Ammon's horn (tissue), 1 donor: ENCODE measurements around the gene PKN3.

Experiments
- DNase-seq: peaks from one replicate; pipeline ENCODE4 v3.0.0-alpha.2; 2016; ENCODE audit warnings: low spot score

The PKN3 gene

GRCh38 chr9:128716581-128717254, 14.4 kb downstream of the PKN3 start:
- no peak for DNase-seq

DNA sequence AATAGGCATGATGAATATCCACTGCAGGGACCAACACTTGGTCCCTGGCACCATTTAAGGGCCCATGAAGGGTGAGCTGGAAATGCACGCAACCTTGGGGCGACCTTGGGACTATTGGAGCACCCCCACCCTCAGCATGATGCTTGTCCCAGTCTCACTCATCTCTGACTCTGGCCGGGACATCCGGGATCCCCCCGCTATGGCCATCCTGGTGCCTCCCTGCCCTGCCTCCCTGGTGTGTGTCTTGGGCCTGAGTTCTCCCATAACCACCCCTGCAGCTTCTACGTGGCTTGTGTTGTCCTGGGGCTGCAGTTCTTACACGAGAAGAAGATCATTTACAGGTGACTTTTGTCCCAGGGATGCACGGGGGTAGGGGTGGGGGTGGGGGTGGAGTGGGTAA, 15.7 kb downstream of the PKN3 start:
- no peak for DNase-seq

DNA sequence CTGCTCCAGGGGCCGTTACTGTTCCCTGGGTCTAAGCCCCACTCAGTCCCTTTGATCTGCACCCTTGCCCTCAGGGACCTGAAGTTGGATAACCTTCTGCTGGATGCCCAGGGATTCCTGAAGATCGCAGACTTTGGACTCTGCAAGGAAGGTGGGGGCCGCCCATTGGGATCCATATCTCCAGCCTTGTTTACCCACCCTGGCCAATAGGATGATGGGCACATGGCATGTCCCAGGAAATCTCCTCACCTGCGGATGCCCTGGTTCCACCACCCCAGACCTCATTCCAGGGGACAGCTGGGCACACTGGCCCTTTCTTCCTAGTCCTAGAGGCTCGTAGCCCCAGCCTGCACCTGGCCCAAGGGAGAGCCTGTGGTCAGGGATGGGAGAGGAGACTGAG, 16.2 kb downstream of the PKN3 start:
- DNase-seq, result no peak

- DNase-seq, result no peak
These were observed 17.8 kb downstream of the PKN3 start for GRCh38 chr9:128719919-128720605.

- no peak for DNase-seq
These were observed 18.7 kb downstream of the PKN3 start for GRCh38 chr9:128720841-128721486.

GRCh38 chr9:128721487-128722010, 19.2 kb downstream of the PKN3 start:
- DNase-seq, result no peak

GRCh38 chr9:128722380-128723351, 20.4 kb downstream of the PKN3 start:
- DNase-seq, result no peak

DNA sequence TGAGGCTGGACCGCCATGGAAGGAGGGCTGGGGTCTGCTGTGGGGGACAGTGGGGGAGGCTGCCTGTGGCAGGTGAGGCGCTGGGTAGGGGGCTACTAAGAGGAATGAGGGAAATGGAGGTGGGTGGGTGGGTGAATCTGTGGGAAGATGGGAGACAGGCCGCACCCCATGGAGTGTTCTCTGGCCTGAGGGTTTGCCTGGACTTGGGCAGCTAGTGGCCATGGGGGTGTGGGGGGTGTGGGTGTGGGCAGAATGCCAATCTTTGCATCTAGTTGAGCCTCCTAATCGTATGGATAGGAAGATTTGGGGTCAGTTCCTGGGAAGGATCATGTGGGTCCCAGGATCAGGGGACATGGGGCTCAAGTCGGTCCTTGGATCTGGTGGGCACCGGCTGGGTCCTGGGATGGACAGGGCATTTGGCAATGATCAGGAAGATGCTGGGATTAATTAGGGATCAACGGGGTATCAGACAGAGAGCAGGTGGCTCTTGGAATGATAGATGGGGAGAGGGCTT, 21.1 kb downstream of the PKN3 start:
- no peak for DNase-seq

DNA sequence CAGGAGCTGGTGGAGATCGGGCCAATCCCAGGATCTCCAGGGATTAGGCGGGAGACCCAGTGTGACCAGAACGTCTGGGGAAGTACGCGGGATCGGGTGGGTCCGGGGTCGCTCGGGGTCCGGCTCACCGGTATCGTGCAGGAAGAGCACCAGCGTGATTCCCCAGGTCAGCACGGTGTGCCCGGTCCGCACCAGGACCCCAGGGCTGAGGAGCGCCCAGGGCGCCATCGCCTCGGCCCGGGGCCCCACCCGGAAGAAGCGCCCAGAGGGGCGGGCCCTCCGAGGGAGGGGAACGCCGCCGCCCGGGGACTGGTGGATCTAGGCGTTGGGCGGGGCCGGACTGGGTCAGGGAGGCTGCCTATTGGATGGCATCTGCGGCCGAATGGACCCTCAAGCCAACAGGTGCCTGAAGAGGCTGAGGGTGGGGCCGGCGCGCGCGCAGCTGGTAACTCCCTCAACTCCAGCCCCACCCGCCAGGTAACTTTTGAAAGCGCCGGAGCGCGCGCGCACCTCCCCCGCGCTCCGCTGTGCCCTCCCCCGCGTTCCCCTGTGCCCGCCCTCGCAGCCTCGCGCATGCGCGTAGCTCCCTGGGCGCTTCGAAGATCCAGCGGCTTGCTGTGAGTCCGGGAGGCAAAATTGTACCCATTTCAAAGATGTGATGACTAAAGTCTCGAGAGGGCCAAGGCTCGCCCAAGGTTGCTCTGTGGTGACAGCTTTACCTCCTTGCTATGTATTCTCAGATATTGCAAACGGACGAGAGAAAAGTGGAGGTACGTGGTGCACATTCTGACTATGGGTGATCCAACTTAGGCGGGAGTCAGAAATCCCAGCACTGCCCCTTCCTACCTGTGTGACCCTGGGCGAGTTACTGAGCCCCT, 21.8 kb downstream of the PKN3 start, which contains the start of gene ZDHHC12:
ZDHHC12 (minus strand) TSS at position 262 of the 878 bp plus-strand sequence; CDS start at position 228, 34 bp downstream.
- DNase-seq, result peak; percentile 95

- peak; percentile 72 for DNase-seq
These were observed 22.5 kb downstream of the PKN3 start for GRCh38 chr9:128724744-128725211.

GRCh38 chr9:128727640-128728248, 25.4 kb downstream of the PKN3 start:
- DNase-seq, result no peak

DNA sequence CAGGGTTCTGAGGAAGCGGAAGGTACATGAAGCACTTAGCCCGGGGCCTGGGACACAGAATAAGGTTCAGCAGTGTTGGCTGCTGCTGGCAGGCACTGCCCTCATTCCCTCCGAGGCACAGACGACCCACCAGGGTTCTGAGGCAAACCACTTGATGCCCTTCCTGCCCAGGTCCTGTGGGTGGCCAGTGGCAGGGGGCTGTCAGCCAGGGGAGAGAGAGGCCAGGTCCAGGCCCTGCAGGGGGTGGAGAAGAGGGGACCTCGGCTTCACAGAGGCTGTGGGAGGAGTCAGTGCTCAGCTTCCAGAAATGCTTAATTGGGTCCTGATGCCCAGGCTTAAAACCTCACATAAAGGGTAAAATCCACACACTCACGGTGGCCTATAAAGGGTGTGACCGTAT, 26.0 kb downstream of the PKN3 start:
- no peak for DNase-seq

GRCh38 chr9:128729302-128729701, 27.0 kb downstream of the PKN3 start:
- DNase-seq, result no peak

GRCh38 chr9:128729766-128730517, 27.6 kb downstream of the PKN3 start:
- no peak for DNase-seq

DNA sequence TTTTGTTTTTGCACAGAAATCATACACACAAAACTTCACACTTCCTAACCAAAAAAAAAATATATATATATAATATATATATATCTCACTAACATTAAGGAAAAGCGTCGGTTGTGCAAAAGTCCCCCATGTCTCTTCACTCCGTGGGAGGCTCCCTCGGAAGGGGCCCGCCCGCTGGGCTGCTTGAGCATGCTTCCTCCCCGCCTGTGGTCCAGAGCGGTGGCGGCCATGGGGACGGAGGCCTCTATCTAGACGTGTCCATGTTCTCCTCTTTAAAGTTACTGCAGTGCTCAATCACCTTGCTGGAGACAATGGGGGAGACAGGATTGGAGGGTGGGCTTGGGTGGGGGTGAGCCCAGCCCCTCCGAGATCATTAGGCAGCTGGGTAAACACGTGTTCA, 28.8 kb downstream of the PKN3 start:
- DNase-seq, result no peak

GRCh38 chr9:128731691-128732090, 29.4 kb downstream of the PKN3 start:
- DNase-seq, result no peak

DNA sequence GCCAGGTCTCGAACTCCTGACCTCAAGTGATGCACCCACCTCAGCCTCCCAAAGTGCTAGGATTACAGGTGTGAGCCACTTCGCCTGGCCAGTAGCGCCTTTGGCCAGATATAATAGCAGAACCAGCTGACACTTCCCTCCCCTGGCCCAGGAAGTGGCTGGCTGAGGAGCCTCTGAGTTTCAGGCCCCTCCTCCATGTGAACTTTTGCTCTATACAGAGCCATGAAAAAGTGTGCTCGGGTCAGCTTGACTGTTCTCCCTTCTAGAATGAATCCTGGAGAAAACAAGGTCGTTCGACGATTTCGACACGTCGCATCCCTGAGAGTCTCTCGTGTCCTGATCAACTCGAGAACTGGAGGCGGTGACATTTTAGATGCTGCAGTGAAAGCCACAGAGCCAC, 30.3 kb downstream of the PKN3 start:
- no peak for DNase-seq

GRCh38 chr9:128733256-128733655, 31.0 kb downstream of the PKN3 start:
- DNase-seq, result peak; percentile 71

DNA sequence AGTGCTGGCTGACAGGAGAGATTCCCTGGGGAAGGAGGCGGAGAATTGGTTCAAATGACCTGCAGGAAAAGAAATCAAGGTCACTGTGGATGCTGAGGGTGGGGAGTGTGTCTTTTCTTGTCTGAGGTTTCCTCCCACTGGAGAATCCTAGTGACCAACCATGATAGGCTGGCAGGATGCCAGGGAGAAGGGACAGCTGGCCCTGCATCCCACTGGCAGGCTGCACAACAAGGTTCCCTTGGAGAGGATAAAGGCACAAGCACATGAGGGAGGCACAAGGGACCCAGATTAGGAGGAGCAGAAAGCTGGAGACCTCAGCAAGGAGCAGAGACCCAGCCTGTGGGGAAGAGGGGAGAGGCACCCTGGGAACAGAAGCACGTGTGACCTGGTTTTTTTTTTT, 33.1 kb downstream of the PKN3 start:
- peak; percentile 66 for DNase-seq
